Measurements from ENCODE around the gene LLGL1. TPM values are rescaled to one million over a fixed set of nuclear protein-coding genes. Genes with fewer than 3 reads are reported as not detected.

The LLGL1 gene
- total RNA-seq, 1 experiment from 2014 or later: 65.0 TPM

GRCh38 chr17:18182978-18183333 lies 42.5 kb upstream of the LLGL1 start:
- no CpG with 5 or more reads among the region's 33 CpGs for WGBS (ENCODE audit: extremely low coverage, insufficient read length, low lambda C conversion rate)
- Mint-ChIP-seq H3K4me3 (peak overlapping the region; percentile 92 to 95), H3K9me3 (no peaks in the 10 kb centered on the region; a peak in 1 of 5 replicates)

More at GRCh38 chr17:18182978-18183333, 42.5 kb upstream of the LLGL1 start:
- Histone ChIP-seq H3K79me1 (ENCODE audit: insufficient read depth, low read depth, low read length, poor library complexity, severe bottlenecking) (peaks cover 7% of the 10 kb centered on the region), H3K4me1 (ENCODE audit: insufficient read depth, low read length) (peaks cover 9% of the 10 kb centered on the region; the same call in 1 of the 2 replicates), H3K27me3 (ENCODE audit: insufficient read depth, low read length) (no peaks in the 10 kb centered on the region), H3K79me2 (ENCODE audit: insufficient read depth, low read length) (peaks cover 33% of the 10 kb centered on the region; the same call in 1 of the 2 replicates), H3K4me2 (ENCODE audit: insufficient read depth, insufficient read length, low read length) (peak overlapping the region; percentile 37), H4K5ac (ENCODE audit: insufficient read length, low read depth, low read length) (no peak overlapping the region), H3K4ac (ENCODE audit: low read depth, low read length) (no peak overlapping the region; the same call in 1 of the 2 replicates), H3K27ac (ENCODE audit: insufficient read length, low read depth, low read length) (peak overlapping the region; percentile 62), H4K91ac (ENCODE audit: insufficient read length, low read depth, low read length) (no peak overlapping the region), H3K56ac (ENCODE audit: insufficient read length, low read depth, low read length) (no peak overlapping the region), H3K9ac (ENCODE audit: extremely low read depth, insufficient read length, low read length) (peak overlapping the region; percentile 68), H2AFZ (ENCODE audit: low read length) (no peak overlapping the region), H2BK20ac (ENCODE audit: low read depth, low read length, poor library complexity, severe bottlenecking) (no peak overlapping the region), H2BK5ac (ENCODE audit: insufficient read length, low read length) (no peak overlapping the region), H3T11ph (ENCODE audit: low read length) (no peak overlapping the region), H3K18ac (ENCODE audit: insufficient read length, low read depth, low read length) (peak overlapping the region; percentile 52), H4K20me1 (ENCODE audit: control insufficient read depth, insufficient read depth, insufficient read length) (no peaks in the 10 kb centered on the region), H3K14ac (ENCODE audit: insufficient read depth, low read length) (peak overlapping the region; percentile 91), H2BK120ac (ENCODE audit: low read depth, low read length, poor library complexity, severe bottlenecking) (no peak overlapping the region), H3K23me2 (ENCODE audit: insufficient read length, low read depth, low read length, poor library complexity, severe bottlenecking) (peaks cover 21% of the 10 kb centered on the region), H4K8ac (replicated peaks; ENCODE audit: insufficient read length, low read depth, low read length) (no peak overlapping the region), H3K23ac (ENCODE audit: insufficient read length, low read depth, low read length) (no peak overlapping the region), H2BK15ac (ENCODE audit: low read depth, low read length) (no peak overlapping the region), H2BK12ac (ENCODE audit: insufficient read length, low read depth, low read length) (no peak overlapping the region), H3K9me3 (ENCODE audit: control insufficient read depth, low read depth, low read length) (no peaks in the 10 kb centered on the region), H2AK5ac (ENCODE audit: insufficient read length, low read length) (no peak overlapping the region)
- Mint-ChIP-seq H3K36me3 (ENCODE audit: insufficient read depth in 1 of 3, low read depth in 3 of 3) (peaks cover 8 to 27% (median 14%) of the 10 kb centered on the region in 3 experiments; a peak in 6 of 7 replicates), H3K27me3 (ENCODE audit: low read depth) (no peaks in the 10 kb centered on the region), H3K27ac (peak overlapping the region; percentile 99 to 100 (median 99)), H3K4me1 (peaks cover 45 to 49% of the 10 kb centered on the region in 2 experiments)
- no peak for TF ChIP-seq CTCF (conservative IDR thresholded peaks at IDR 0.05)
- no peak for DNase-seq

All from H9 (cell line).